ENCODE data around the gene PLCD3. TPM values are rescaled to one million over a fixed set of nuclear protein-coding genes. Genes with fewer than 3 reads are reported as not detected.

The PLCD3 gene
- total and polyA plus RNA-seq, 9 of the 15 experiments (the other 6 are each of a cell fraction or from before 2014, with no cell fraction given), result 0.20 to 22.6 (median 7.5) TPM

DNA sequence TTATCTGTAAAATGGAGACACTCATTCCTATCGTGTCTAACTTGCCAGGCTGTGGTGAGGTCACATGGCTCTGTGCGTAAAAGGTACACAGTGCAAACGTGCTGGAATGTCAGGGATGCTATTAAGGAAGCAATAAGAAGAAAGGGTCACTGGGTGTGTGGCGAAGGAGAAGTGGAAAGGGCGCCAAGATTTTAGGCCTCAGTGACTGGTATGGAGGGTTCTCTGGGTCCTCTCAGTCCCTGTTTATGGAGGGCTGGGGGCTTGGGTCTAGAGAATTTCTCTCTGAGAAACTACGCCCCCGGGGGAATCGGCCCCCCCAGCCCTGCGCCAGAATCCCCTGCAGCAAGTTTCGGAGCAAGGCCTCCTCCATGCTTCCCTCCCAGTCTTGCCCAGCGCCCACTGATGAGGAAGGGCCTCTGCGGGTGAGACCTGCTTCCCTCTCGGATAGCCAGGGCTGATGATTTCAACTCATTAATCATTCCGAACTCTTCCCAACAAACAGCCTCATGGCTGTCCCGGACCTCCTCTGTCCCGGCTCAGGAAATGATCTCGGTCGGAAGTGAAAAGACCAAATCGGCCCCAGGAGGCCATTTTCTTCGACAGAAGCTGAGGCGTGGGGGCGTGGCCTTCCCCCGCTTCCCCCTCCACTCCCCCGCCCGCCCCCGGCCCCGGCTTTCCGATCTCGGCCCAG is 14.7 kb upstream of the PLCD3 start (continued):
- TF ChIP-seq ARID1B (IDR thresholded peaks at IDR 0.05), result peak; percentile 63
- TF ChIP-seq ZBTB9 (CRISPR knock-in tag; IDR thresholded peaks at IDR 0.05), result peak; percentile 91; the same call in 1 of the 2 replicates
- TF ChIP-seq SLC30A9 (CRISPR knock-in tag; IDR thresholded peaks at IDR 0.05), result no peak
- TF ChIP-seq FOS (IDR thresholded peaks at IDR 0.05; ENCODE audit: extremely low read depth, insufficient read length), result no peak
- no peak for TF ChIP-seq ZNF274 (IDR thresholded peaks at IDR 0.05; ENCODE audit: borderline replicate concordance, low read depth, low read length)
- 0 out of 2 replicates have a peak, but pooled peaks have one; percentile 85 for TF ChIP-seq ZNF175 (CRISPR knock-in tag; IDR thresholded peaks at IDR 0.05; ENCODE audit: low read depth)
- TF ChIP-seq HOMEZ (CRISPR knock-in tag; IDR thresholded peaks at IDR 0.05), result peak; percentile 71; the same call in 1 of the 2 replicates
- peak; percentile 73 for TF ChIP-seq POLR2A (conservative IDR thresholded peaks at IDR 0.05)
- no peak for TF ChIP-seq GABPB2 (CRISPR knock-in tag; conservative IDR thresholded peaks at IDR 0.05)
- TF ChIP-seq RBM25 (IDR thresholded peaks at IDR 0.05; ENCODE audit: low read depth, low read length, severe bottlenecking), result no peak
- TF ChIP-seq, protein P1, sequence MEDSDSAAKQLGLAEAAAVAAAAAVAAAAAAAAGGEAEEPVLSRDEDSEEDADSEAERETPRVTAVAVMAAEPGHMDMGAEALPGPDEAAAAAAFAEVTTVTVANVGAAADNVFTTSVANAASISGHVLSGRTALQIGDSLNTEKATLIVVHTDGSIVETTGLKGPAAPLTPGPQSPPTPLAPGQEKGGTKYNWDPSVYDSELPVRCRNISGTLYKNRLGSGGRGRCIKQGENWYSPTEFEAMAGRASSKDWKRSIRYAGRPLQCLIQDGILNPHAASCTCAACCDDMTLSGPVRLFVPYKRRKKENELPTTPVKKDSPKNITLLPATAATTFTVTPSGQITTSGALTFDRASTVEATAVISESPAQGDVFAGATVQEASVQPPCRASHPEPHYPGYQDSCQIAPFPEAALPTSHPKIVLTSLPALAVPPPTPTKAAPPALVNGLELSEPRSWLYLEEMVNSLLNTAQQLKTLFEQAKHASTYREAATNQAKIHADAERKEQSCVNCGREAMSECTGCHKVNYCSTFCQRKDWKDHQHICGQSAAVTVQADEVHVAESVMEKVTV (CRISPR knock-in tag; IDR thresholded peaks at IDR 0.05), result no peak
- no peak for TF ChIP-seq CEBPB (tag; IDR thresholded peaks at IDR 0.05)
- no peak for TF ChIP-seq OTX1 (CRISPR knock-in tag; IDR thresholded peaks at IDR 0.05)
- 0 out of 2 replicates have a peak, but pooled peaks have one; percentile 40 for TF ChIP-seq ZNF589 (CRISPR knock-in tag; IDR thresholded peaks at IDR 0.05; ENCODE audit: low read depth)
- peak in 1 of 3 experiments; percentile 82; a peak in 1 of 6 replicates for TF ChIP-seq ZBTB11 (CRISPR knock-in tag; IDR thresholded peaks at IDR 0.05)
- TF ChIP-seq ZNF780A (CRISPR knock-in tag; IDR thresholded peaks at IDR 0.05), result no peak
- TF ChIP-seq, protein P2, sequence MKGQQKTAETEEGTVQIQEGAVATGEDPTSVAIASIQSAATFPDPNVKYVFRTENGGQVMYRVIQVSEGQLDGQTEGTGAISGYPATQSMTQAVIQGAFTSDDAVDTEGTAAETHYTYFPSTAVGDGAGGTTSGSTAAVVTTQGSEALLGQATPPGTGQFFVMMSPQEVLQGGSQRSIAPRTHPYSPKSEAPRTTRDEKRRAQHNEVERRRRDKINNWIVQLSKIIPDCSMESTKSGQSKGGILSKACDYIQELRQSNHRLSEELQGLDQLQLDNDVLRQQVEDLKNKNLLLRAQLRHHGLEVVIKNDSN (CRISPR knock-in tag; IDR thresholded peaks at IDR 0.05), result peak; percentile 85; the same call in 1 of the 2 replicates
- TF ChIP-seq RBBP5 (IDR thresholded peaks at IDR 0.05; ENCODE audit: borderline replicate concordance, insufficient read depth, low read length, poor library complexity, severe bottlenecking), result no peak

All from K562 (cell line).